H1 (cell line): Measurements from ENCODE around the gene SMARCC1. TPM values are rescaled to one million over a fixed set of nuclear protein-coding genes. Genes with fewer than 3 reads are reported as not detected.

Source experiments
- CTCF ChIA-PET: fragments of 300-600 bp; sonication (Branson Sonifier 250); formaldehyde crosslinking; loops from one replicate; lab custom pipeline; 2021; ENCODE audit not compliant: partially characterized antibody; lab: Charles Lee
- POLR2A ChIA-PET: fragments of 300-600 bp; sonication (Branson Sonifier 250); formaldehyde crosslinking; loops from one replicate; lab custom pipeline; 2021; ENCODE audit warnings: inconsistent platforms; ENCODE audit not compliant: partially characterized antibody; lab: Charles Lee
- DNase-seq, 2 experiments: peaks; one replicate each; pipeline versions ENCODE4 v3.0.0 to v3.0.0-alpha.2; 2010 to 2022; ENCODE audit warnings: low spot score in 2 of 2, low read depth in 1 of 2, mixed read lengths in 1 of 2
- FAIRE-seq: peaks from 2 replicates; lab custom pipeline; 2011; peaks lifted over from hg19 to GRCh38; lab: Jason Lieb, UNC
- H2AFZ ChIP-seq: 2 replicates; pipeline ENCODE4 v1.8.1; 2012; ENCODE audit warnings: low read length, inconsistent platforms
- H2AK5ac ChIP-seq: 2 replicates; pipeline ENCODE4 v1.6.1; 2013; ENCODE audit warnings: low read depth, low read length
- H2BK120ac ChIP-seq: replicated peaks from 2 replicates; pipeline ENCODE3; 2013; ENCODE audit warnings: low read depth, low read length, inconsistent platforms
- H2BK12ac ChIP-seq: 2 replicates; pipeline ENCODE4 v1.6.1; 2013; ENCODE audit warnings: low read depth, low read length
- H2BK15ac ChIP-seq: 2 replicates; pipeline ENCODE4 v1.6.1; 2013; ENCODE audit warnings: low read length
- H2BK20ac ChIP-seq: 2 replicates; pipeline ENCODE4 v1.6.1; 2013; ENCODE audit warnings: low read length
- H2BK5ac ChIP-seq: 2 replicates; pipeline ENCODE4 v1.6.1; 2013; ENCODE audit warnings: low read depth, low read length
- H3K14ac ChIP-seq: 2 replicates; pipeline ENCODE4 v1.6.1; 2013; ENCODE audit warnings: inconsistent platforms; ENCODE audit not compliant: insufficient read length
- H3K18ac ChIP-seq: 2 replicates; pipeline ENCODE4 v1.6.1; 2013; ENCODE audit warnings: low read length; ENCODE audit errors: extremely low read depth
- H3K23ac ChIP-seq: 2 replicates; pipeline ENCODE4 v1.6.1; 2013; ENCODE audit warnings: inconsistent platforms; ENCODE audit not compliant: insufficient read length
- H3K23me2 ChIP-seq: 2 replicates; pipeline ENCODE4 v1.6.1; 2013; ENCODE audit warnings: low read depth, low read length
- H3K27ac ChIP-seq: 2 replicates; pipeline ENCODE4 v1.6.1; 2011; ENCODE audit warnings: low read depth, low read length, inconsistent platforms
- H3K27me3 ChIP-seq, 4 experiments: replicated peaks in 1 of 4; 1 replicate in 1 of 4; 2 replicates in 3 of 4; pipeline versions ENCODE4 v1.6.1 to v1.8.1; 2011 to 2013; ENCODE audit warnings: low read length in 3 of 4, mild to moderate bottlenecking in 3 of 4, inconsistent platforms in 2 of 4, mixed read lengths in 2 of 4, moderate library complexity in 1 of 4; ENCODE audit not compliant: control insufficient read depth in 3 of 4, insufficient read depth in 3 of 4; ENCODE audit errors: extremely low read depth in 1 of 4
- H3K36me3 ChIP-seq, 4 experiments: 2 replicates each; pipeline versions ENCODE4 v1.6.1 to v1.8.1; 2011 to 2013; ENCODE audit warnings: mild to moderate bottlenecking in 4 of 4, low read length in 3 of 4, moderate library complexity in 2 of 4, control low read depth in 1 of 4, inconsistent platforms in 1 of 4; ENCODE audit not compliant: insufficient read depth in 4 of 4, control insufficient read depth in 2 of 4
- H3K4ac ChIP-seq: replicated peaks from 2 replicates; pipeline ENCODE3; 2013; ENCODE audit warnings: low read length, low read depth, mixed read lengths, inconsistent platforms; ENCODE audit not compliant: insufficient read length
- H3K4me1 ChIP-seq, 4 experiments: replicated peaks in 1 of 4; 1 replicate in 1 of 4; 2 replicates in 3 of 4; pipeline versions ENCODE4 v1.6.1 to v1.8.1; 2011 to 2013; ENCODE audit warnings: low read length in 3 of 4, inconsistent platforms in 2 of 4, mixed read lengths in 1 of 4; ENCODE audit not compliant: insufficient read depth in 4 of 4, control insufficient read depth in 3 of 4
- H3K4me2 ChIP-seq, 2 experiments: 2 replicates each; pipeline versions ENCODE4 v1.6.1 to v1.8.1; 2011 to 2013; ENCODE audit warnings: low read depth in 2 of 2, low read length in 2 of 2, control low read depth in 1 of 2, inconsistent platforms in 1 of 2, mild to moderate bottlenecking in 1 of 2; ENCODE audit not compliant: insufficient read depth in 1 of 2
- H3K4me3 ChIP-seq, 4 experiments: fragments of 200-600, 300-600 bp in 1 of 4; sonication (generic), shearing (Covaris generic), sonication (Bioruptor Twin) in 1 of 4; 2 replicates each; pipeline versions ENCODE4 v1.5.1 to v1.8.1; 2011 to 2016; ENCODE audit warnings: low read length in 4 of 4, low read depth in 3 of 4, control low read depth in 2 of 4, inconsistent platforms in 2 of 4, mild to moderate bottlenecking in 2 of 4, mixed read lengths in 1 of 4, moderate library complexity in 1 of 4; ENCODE audit not compliant: insufficient read depth in 2 of 4; ENCODE audit errors: extremely low read depth in 1 of 4
- H3K56ac ChIP-seq: replicated peaks from 2 replicates; pipeline ENCODE3; 2013; ENCODE audit warnings: low read depth, mild to moderate bottlenecking, mixed read lengths, low read length, inconsistent platforms; ENCODE audit not compliant: insufficient read length
- H3K79me1 ChIP-seq: 2 replicates; pipeline ENCODE4 v1.6.1; 2013; ENCODE audit warnings: low read depth, low read length, control low read depth
- H3K79me2 ChIP-seq, 2 experiments: 2 replicates each; pipeline versions ENCODE4 v1.6.1 to v1.8.1; 2012 to 2013; ENCODE audit warnings: low read length in 2 of 2, mild to moderate bottlenecking in 2 of 2, inconsistent platforms in 1 of 2; ENCODE audit not compliant: insufficient read depth in 2 of 2, control insufficient read depth in 1 of 2
- H3K9ac ChIP-seq, 4 experiments: replicated peaks in 1 of 4; 1 replicate in 1 of 4; 2 replicates in 3 of 4; pipeline versions ENCODE4 v1.6.1 to v1.8.1; 2011 to 2013; ENCODE audit warnings: low read depth in 3 of 4, low read length in 3 of 4, control low read depth in 2 of 4, mild to moderate bottlenecking in 2 of 4, moderate library complexity in 2 of 4, inconsistent platforms in 1 of 4; ENCODE audit errors: extremely low read depth in 1 of 4
- H3K9me3 ChIP-seq, 2 experiments: 2 replicates each; pipeline versions ENCODE4 v1.6.1 to v1.8.1; 2012 to 2013; ENCODE audit warnings: mild to moderate bottlenecking in 2 of 2, moderate library complexity in 2 of 2, control low read depth in 1 of 2, inconsistent platforms in 1 of 2, low read depth in 1 of 2, low read length in 1 of 2, mixed read lengths in 1 of 2; ENCODE audit not compliant: insufficient read depth in 2 of 2
- H4K20me1 ChIP-seq, 2 experiments: replicated peaks in 1 of 2; 2 replicates each; pipeline versions ENCODE3 to v1.8.1; 2011 to 2013; ENCODE audit warnings: inconsistent platforms in 2 of 2, low read length in 2 of 2, mild to moderate bottlenecking in 1 of 2; ENCODE audit not compliant: insufficient read depth in 2 of 2, control insufficient read depth in 1 of 2
- H4K5ac ChIP-seq: 2 replicates; pipeline ENCODE4 v1.6.1; 2013; ENCODE audit warnings: low read length, low read depth, mixed read lengths, inconsistent platforms; ENCODE audit not compliant: insufficient read length
- H4K8ac ChIP-seq: 2 replicates; pipeline ENCODE4 v1.8.0; 2013; ENCODE audit warnings: mild to moderate bottlenecking, moderate library complexity, low read length, inconsistent platforms; ENCODE audit not compliant: insufficient read depth; ENCODE audit errors: extremely low read depth
- H4K91ac ChIP-seq: replicated peaks from 2 replicates; pipeline ENCODE3; 2013; ENCODE audit warnings: low read length, mixed read lengths, inconsistent platforms; ENCODE audit not compliant: insufficient read length
- CREB1 ChIP-seq: IDR thresholded peaks from 2 replicates; pipeline ENCODE4 v1.6.1; 2012; ENCODE audit warnings: inconsistent platforms
- EP300 ChIP-seq, 2 experiments: IDR thresholded peaks; 1 replicate in 1 of 2; 2 replicates in 1 of 2; pipeline ENCODE4 v1.6.1; 2011 to 2012; ENCODE audit warnings: low read depth in 2 of 2, low read length in 2 of 2, mild to moderate bottlenecking in 2 of 2, borderline replicate concordance in 1 of 2, inconsistent platforms in 1 of 2, moderate library complexity in 1 of 2
- HDAC6 ChIP-seq: IDR thresholded peaks from one replicate; pipeline ENCODE4 v1.7.1; 2012; ENCODE audit warnings: low read depth, mild to moderate bottlenecking, inconsistent platforms, low read length, moderate library complexity
- KDM1A ChIP-seq: fragments of 200-600, 300-600 bp; sonication (generic); IDR thresholded peaks from 2 replicates; pipeline ENCODE4 v1.7.1; 2016; ENCODE audit warnings: mild to moderate bottlenecking, low read length, borderline replicate concordance
- KDM4A ChIP-seq: IDR thresholded peaks from one replicate; pipeline ENCODE4 v1.7.1; 2012; ENCODE audit warnings: low read depth, mild to moderate bottlenecking, moderate library complexity, low read length, inconsistent platforms; ENCODE audit not compliant: severe bottlenecking
- SIRT6 ChIP-seq: IDR thresholded peaks from one replicate; pipeline ENCODE4 v1.7.1; 2012; ENCODE audit warnings: low read length, inconsistent platforms
- WGBS, 2 experiments: shearing (Covaris generic) in 1 of 2; methylation state at CpG; one replicate each; pipeline versions ENCODE4 v1.1.6 to v1.1.7; 2013 to 2015; ENCODE audit warnings: low lambda C conversion rate in 2 of 2, mixed read lengths in 2 of 2, inconsistent platforms in 1 of 2, low coverage in 1 of 2, missing lambda C conversion rate in 1 of 2; ENCODE audit not compliant: insufficient replicate concordance in 2 of 2, insufficient coverage in 1 of 2, insufficient read length in 1 of 2; ENCODE audit errors: extremely low coverage in 1 of 2, missing lambda C conversion rate in 1 of 2; 5-methylcytosine and 5-hydroxymethylcytosine counted together
- polyA plus RNA-seq, 7 experiments: library from polyadenylated mRNA; depleted of rRNA in 3 of 7; stranded (reverse) in 5 of 7; unstranded in 2 of 7; fragments of >200 nt in 5 of 7; fragments of 200-250 nt in 2 of 7; gene quantifications; 1 replicate in 5 of 7; 2 replicates in 1 of 7; 4 replicates in 1 of 7; pipeline versions ENCODE4 v1.2.1 to v1.2.3, GENCODE V29; 2011 to 2013; ENCODE audit warnings: missing spikeins in 2 of 7, mixed read lengths in 2 of 7
- total RNA-seq: library from RNA; stranded (reverse); fragmentation: NEBNext Ultra II Directional; extraction: Animal tissue kit (Norgen Biotek cat#: 25700); gene quantifications from 2 replicates; pipeline ENCODE4 v1.2.1, GENCODE V29; 2021

The SMARCC1 gene
- total and polyA plus RNA-seq, 2 of the 8 experiments (the other 6 are each of a cell fraction or from before 2014, with no cell fraction given), result 64.1 to 335 TPM

- no peak overlapping the region for H3K18ac ChIP-seq
- no peak for TF ChIP-seq HDAC6
- TF ChIP-seq EP300 (IDR thresholded peaks at IDR 0.05; ENCODE audit: borderline replicate concordance in 1 of 2, low read depth in 2 of 2, low read length in 2 of 2), result no peak
- no peak for TF ChIP-seq CREB1
- no peak for TF ChIP-seq KDM4A
- TF ChIP-seq SIRT6, result no peak
- TF ChIP-seq KDM1A, result no peak
- POLR2A ChIA-PET, result interaction anchor here (0.9 kb wide), 1 partner anchor 9 kb away, joined by 3 read pairs; no protein-coding TSS in a partner anchor
- H4K5ac ChIP-seq, result no peak overlapping the region
- no peak overlapping the region for H3K56ac ChIP-seq
- no peak overlapping the region for H2BK120ac ChIP-seq
- H4K20me1 ChIP-seq, result peaks cover 0 to 5% of the 10 kb centered on the region in 2 experiments
- no peak overlapping the region for H2AFZ ChIP-seq
- no peaks in the 10 kb centered on the region; a peak in 1 of 4 replicates for H3K79me2 ChIP-seq
- no peaks in the 10 kb centered on the region for H3K79me1 ChIP-seq
- H3K23ac ChIP-seq, result no peak overlapping the region
- no peaks in the 10 kb centered on the region for H3K4me1 ChIP-seq
- H3K4me2 ChIP-seq, result no peak overlapping the region
- no peaks in the 10 kb centered on the region for H3K9me3 ChIP-seq
- peaks cover 34 to 81% (median 60%) of the 10 kb centered on the region in 4 experiments for H3K36me3 ChIP-seq
- CTCF ChIA-PET, result interaction anchor here (0.7 to 1.3 kb wide), 2 partner anchors 11 to 163 kb away, joined by 3 read pairs; no protein-coding TSS in a partner anchor
- H4K91ac ChIP-seq, result no peak overlapping the region
- FAIRE-seq (no peak), DNase-seq (no peak)
- H2BK15ac ChIP-seq, result no peak overlapping the region
- H3K27me3 ChIP-seq, result no peaks in the 10 kb centered on the region
- H2AK5ac ChIP-seq, result no peak overlapping the region
- no peak overlapping the region for H3K4ac ChIP-seq
- 90% methylated on average over 2 of the region's 2 CpGs; no CpG with 5 or more reads in 1 of the 2 experiments for WGBS, 2 experiments
- no peak overlapping the region for H2BK20ac ChIP-seq
- H3K4me3 ChIP-seq, result no peak overlapping the region
- no peak overlapping the region for H2BK12ac ChIP-seq
- no peak overlapping the region for H2BK5ac ChIP-seq
- no peak overlapping the region for H4K8ac ChIP-seq
- H3K27ac ChIP-seq, result no peak overlapping the region
- H3K23me2 ChIP-seq, result no peaks in the 10 kb centered on the region
- no peak overlapping the region for H3K9ac ChIP-seq
- H3K14ac ChIP-seq, result no peak overlapping the region
Observed at GRCh38 chr3:47607335-47607734, 174.4 kb downstream of the SMARCC1 start.
